GM21526 (cell line): ENCODE data around the gene FAM236C.
"Not testable (repeated sequence)": the region's sequence is repeated elsewhere in the genome, so short reads cannot be mapped to it uniquely, and the experiment has no call there.

Experiments used
- ATAC-seq: cut with Tn5 transposase; IDR thresholded peaks from one replicate; pipeline ENCODE4 v1.9.1; 2021; ENCODE audit warnings: moderate library complexity; ENCODE audit not compliant: unreplicated experiment, low FRiP score

FAM236C gene

DNA sequence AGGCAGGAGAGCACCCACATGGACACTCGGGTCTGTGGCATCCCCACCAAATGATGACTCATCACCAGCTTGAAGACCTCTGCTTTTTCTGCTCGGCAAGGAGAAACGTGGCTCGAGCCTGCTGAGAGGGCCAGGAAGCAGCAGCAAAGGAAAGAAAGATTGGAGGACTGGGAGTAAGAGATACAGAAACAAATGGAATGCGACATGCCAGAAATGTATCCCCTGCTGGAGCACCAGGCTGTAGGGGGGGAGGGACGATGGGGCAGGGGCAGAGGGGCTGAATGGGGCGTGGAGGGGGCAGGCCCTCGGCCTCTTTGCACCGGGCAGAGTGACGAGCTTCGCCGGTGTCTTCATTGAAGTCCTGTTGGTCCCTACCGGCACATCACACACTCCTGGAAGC is at the start of gene FAM236C:
TSS of gene FAM236C (plus strand) at position 301 of the 400 bp plus-strand sequence. CDS start 100 bp downstream, outside the sequence.
- ATAC-seq: not testable (repeated sequence)

- ATAC-seq: not testable (repeated sequence)
Observed at GRCh38 chrX:72882898-72883297, 29.5 kb upstream of the FAM236C start.

- ATAC-seq: not testable (repeated sequence)
Observed at GRCh38 chrX:72889740-72890139, 22.7 kb upstream of the FAM236C start.

DNA sequence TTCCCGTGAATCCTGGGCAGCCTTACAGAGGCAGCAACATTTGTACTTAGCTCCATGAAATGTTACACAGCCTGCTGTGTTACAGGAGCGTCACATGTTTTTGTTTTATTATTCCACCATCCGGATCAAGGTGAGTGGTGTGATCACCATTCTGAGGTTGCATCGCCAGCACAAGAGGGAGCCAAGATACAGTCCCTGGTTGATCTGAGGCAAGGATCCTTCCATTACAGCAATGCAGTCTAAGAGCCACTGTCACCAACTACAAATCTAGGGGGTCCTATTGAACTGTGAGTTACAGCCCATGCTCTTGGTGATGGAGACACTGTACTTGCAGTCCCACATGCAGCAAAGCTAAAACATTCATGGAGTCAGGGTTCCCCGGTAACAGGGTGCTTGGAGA is 3.7 kb downstream of the FAM236C start:
- not testable (repeated sequence) for ATAC-seq

GRCh38 chrX:72932283-72932682 is 19.9 kb downstream of the FAM236C start:
- not testable (repeated sequence) for ATAC-seq

DNA sequence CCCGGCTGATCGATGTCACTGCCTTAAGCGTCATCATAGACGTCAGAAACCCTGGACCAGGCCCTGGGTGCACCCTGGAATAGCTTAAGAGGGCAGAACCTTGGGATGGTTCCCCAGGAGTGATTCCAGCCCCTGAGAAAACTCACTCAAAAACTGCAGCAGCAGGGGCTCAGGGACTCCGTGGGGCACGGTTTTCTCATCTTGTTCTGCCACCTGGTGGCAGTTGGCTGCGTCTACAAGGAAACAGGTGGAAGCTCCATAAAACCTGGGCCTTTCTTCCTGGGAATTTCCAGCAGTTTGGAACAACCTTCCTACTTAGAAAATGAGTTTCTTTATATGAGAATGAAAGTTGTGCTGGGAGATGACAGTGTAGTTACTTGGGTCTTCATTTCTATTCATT is 24.0 kb downstream of the FAM236C start:
- not testable (repeated sequence) for ATAC-seq

- ATAC-seq: not testable (repeated sequence)
Observed at GRCh38 chrX:72936882-72937455, 24.6 kb downstream of the FAM236C start.

DNA sequence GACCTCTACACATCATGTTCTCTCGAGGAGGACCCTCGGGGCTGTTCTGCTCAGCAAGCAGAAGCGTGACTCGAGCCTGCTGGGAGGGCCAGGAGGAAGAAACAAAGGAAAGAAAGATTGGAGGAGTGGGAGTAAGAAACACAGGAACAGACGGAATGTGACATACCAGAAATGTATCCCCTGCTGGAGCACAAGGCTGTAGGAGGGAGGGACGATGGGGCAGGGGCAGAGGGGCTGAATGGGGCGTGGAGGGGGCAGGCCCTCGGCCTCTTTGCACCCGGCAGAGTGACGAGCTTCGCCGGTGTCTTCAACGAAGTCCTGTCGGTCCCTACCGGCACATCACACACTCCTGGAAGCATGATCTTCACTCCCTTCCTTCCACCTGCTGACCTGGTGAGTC is 25.5 kb downstream of the FAM236C start, which contains the start of gene FAM236A:
TSS of gene FAM236A (plus strand) at position 301 of the 400 bp plus-strand sequence. CDS start at position 358, 57 bp downstream.
- not testable (repeated sequence) for ATAC-seq

DNA sequence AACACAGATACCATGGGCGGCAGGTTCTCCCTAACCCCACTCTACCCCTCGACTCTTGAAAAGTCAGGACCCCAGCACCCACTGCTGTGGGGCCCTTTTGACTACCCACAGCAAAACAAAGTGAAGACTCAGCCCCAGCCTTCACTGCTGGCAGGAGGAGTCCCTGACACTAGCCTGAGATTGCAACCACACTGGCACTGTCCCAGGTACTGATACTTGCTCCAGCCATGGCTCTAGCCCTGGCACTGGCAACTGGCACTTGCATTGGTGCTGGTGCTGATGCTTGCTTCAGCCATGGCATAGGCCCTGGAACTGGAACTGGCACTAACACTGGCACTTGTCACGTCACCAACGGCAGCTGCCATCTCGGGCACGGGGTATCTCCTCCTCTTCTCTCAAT is 29.9 kb downstream of the FAM236C start:
- ATAC-seq: not testable (repeated sequence)

DNA sequence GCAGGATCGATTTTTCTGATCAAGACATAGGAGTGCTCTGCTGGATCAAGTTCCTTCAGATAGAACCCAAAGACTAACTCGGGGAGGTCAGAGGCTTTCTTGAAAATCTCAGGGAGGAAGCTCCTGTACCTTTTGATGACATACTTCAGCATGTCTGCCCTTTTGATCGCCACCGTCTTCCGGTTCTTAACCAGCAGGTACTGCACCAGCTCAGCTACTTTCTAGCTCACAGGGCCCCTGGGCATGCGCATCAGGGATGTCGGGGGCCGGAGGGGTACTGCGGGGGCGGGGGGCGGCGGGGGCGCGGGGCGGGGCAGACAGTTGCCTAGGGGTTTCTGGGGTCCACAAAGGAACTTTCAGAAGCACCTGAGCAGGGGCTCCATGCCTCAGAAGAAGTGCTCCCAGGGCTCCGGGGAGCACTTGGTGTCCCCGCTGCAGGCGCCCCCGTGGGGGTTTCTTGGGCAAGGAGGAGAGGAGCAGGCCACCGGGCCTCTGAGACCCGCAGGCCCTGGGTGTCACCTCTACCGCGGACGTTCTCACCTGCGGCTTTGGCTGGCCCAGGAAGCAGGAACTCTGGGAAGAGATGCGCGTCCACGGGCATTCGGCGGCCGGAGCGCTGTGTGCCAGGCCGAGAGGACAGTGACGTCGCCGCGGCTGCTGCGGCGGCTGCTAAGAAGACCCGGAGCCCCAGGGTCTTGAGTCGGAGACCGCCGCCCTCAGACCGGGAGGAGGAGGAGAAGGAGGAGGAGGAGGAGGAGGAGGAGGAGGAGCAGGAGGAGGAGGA is 30.8 kb downstream of the FAM236C start:
- ATAC-seq: peak; percentile 74

- ATAC-seq: peak; percentile 82
Observed at GRCh38 chrX:72943819-72944169, 31.4 kb downstream of the FAM236C start, which contains the start of gene DMRTC1. Gene DMRTC1 (minus strand): TSS chrX:72943837. CDS start chrX:72875694, 68,143 bp downstream.

GRCh38 chrX:72959971-72960370 is 47.6 kb downstream of the FAM236C start:
- not testable (repeated sequence) for ATAC-seq
